B cell (primary cell): ENCODE results near the gene SH3GLB2. TPM values are rescaled to one million over a fixed set of nuclear protein-coding genes. Genes with fewer than 3 reads are reported as not detected.
A peak's percentile ranks its signal among the peaks of the same experiment; 100 is the strongest.

Experiments
- ATAC-seq: fragments of 200-7000 bp; cut with Tn5 transposase; one replicate; pipeline ENCODE4 v1.10.0; 2021; ENCODE audit warnings: low read depth, mild to moderate bottlenecking, moderate number of reproducible peaks, moderate library complexity
- CTCF ChIA-PET: fragments of 350-600 bp; sonication (Branson Sonifier 250); formaldehyde crosslinking; loops from one replicate; lab custom pipeline; 2021; ENCODE audit warnings: antibody characterized with exemption, inconsistent platforms; lab: Charles Lee
- POLR2A ChIA-PET: fragments of 350-600 bp; sonication (Branson Sonifier 250); formaldehyde crosslinking; loops from one replicate; lab custom pipeline; 2021; ENCODE audit warnings: antibody characterized with exemption; lab: Charles Lee
- DNase-seq: peaks from one replicate; pipeline ENCODE4 v3.0.0; 2013
- H2AFZ ChIP-seq: 2 replicates; pipeline ENCODE4 v1.6.1; 2012; ENCODE audit warnings: mild to moderate bottlenecking, low read depth, low read length; ENCODE audit not compliant: insufficient read depth, poor library complexity, severe bottlenecking
- H3K27ac ChIP-seq, 2 donors: 1 replicate in 1 of 2; 2 replicates in 1 of 2; pipeline ENCODE4 v1.5.1; 2012 to 2013; ENCODE audit warnings: low read length in 2 of 2, mild to moderate bottlenecking in 2 of 2, moderate library complexity in 1 of 2
- H3K27me3 ChIP-seq, 4 experiments: fragments of 200-600 bp in 1 of 4; sonication (generic) in 1 of 4; replicated peaks in 1 of 4; 1 replicate in 2 of 4; 2 replicates in 2 of 4; pipeline versions ENCODE4 v1.6.1 to v1.7.0; 2013 to 2016; ENCODE audit warnings: low read length in 3 of 4, mild to moderate bottlenecking in 2 of 4, mixed read lengths in 1 of 4, moderate library complexity in 1 of 4; ENCODE audit not compliant: insufficient read depth in 4 of 4, control insufficient read depth in 3 of 4; ENCODE audit errors: control extremely low read depth in 1 of 4
- H3K36me3 ChIP-seq, 2 experiments: replicated peaks in 1 of 2; 1 replicate in 1 of 2; 2 replicates in 1 of 2; pipeline versions ENCODE4 v1.6.1 to v1.7.1; 2013; ENCODE audit warnings: low read length in 1 of 2; ENCODE audit not compliant: insufficient read depth in 2 of 2, control insufficient read depth in 1 of 2; ENCODE audit errors: control extremely low read depth in 1 of 2, extremely low read depth in 1 of 2
- H3K4me1 ChIP-seq, 2 donors: fragments of 200-600 bp in 1 of 2; sonication (generic) in 1 of 2; 1 replicate in 1 of 2; 2 replicates in 1 of 2; pipeline versions ENCODE4 v1.5.1 to v1.6.1; 2013 to 2017; ENCODE audit warnings: low read length in 2 of 2; ENCODE audit not compliant: control insufficient read depth in 2 of 2, insufficient read depth in 2 of 2
- H3K4me2 ChIP-seq: replicated peaks from 2 replicates; pipeline ENCODE3; 2012; ENCODE audit warnings: mild to moderate bottlenecking, low read depth, low read length; ENCODE audit not compliant: poor library complexity, severe bottlenecking
- H3K4me3 ChIP-seq, 5 experiments: fragments of 200-600 bp in 1 of 5; sonication (generic) in 1 of 5; 1 replicate in 3 of 5; 2 replicates in 2 of 5; pipeline versions ENCODE4 v1.5.1 to v1.7.0; 2011 to 2016; ENCODE audit warnings: low read length in 4 of 5, mild to moderate bottlenecking in 4 of 5, low read depth in 2 of 5, control low read depth in 1 of 5, moderate library complexity in 1 of 5; ENCODE audit not compliant: insufficient read depth in 1 of 5; ENCODE audit errors: control extremely low read depth in 1 of 5, extremely low read depth in 1 of 5
- H3K79me2 ChIP-seq: fragments of 200-600 bp; sonication (generic); one replicate; pipeline ENCODE4 v1.6.0; 2016; ENCODE audit warnings: low read length; ENCODE audit not compliant: control insufficient read depth, insufficient read depth
- H3K9ac ChIP-seq: fragments of 200-600 bp; sonication (generic); 2 replicates; pipeline ENCODE4 v1.6.1; 2017; ENCODE audit warnings: mild to moderate bottlenecking, low read length, moderate library complexity
- H3K9me3 ChIP-seq, 3 donors: one replicate each; pipeline versions ENCODE4 v1.6.1 to v1.7.1; 2013; ENCODE audit warnings: low read length in 2 of 3; ENCODE audit not compliant: control insufficient read depth in 2 of 3, insufficient read depth in 1 of 3; ENCODE audit errors: control extremely low read depth in 1 of 3
- H4K20me1 ChIP-seq: 2 replicates; pipeline ENCODE4 v1.6.0; 2012; ENCODE audit warnings: mild to moderate bottlenecking, low read length; ENCODE audit not compliant: insufficient read depth, control insufficient read depth, poor library complexity, severe bottlenecking
- H3K27ac Mint-ChIP-seq: one replicate; pipeline ENCODE4 v1.8.0; 2021; ENCODE audit warnings: mixed read lengths
- H3K27me3 Mint-ChIP-seq: one replicate; pipeline ENCODE4 v1.8.0; 2021; ENCODE audit warnings: mixed read lengths
- H3K4me1 Mint-ChIP-seq: one replicate; pipeline ENCODE4 v1.8.0; 2021; ENCODE audit warnings: mixed read lengths
- H3K4me3 Mint-ChIP-seq: one replicate; pipeline ENCODE4 v1.8.0; 2021; ENCODE audit warnings: mixed read lengths
- H3K9me3 Mint-ChIP-seq: one replicate; pipeline ENCODE4 v1.8.0; 2022; ENCODE audit warnings: mixed read lengths; ENCODE audit not compliant: insufficient read depth
- CTCF ChIP-seq: fragments of 200-600 bp; IDR thresholded peaks from one replicate; pipeline ENCODE4 v1.8.0; 2022; ENCODE audit warnings: antibody characterized with exemption, mild to moderate bottlenecking
- EZH2 ChIP-seq: IDR thresholded peaks from 2 replicates; pipeline ENCODE4 v1.6.1; 2012; ENCODE audit warnings: borderline replicate concordance, low read depth, mild to moderate bottlenecking, moderate library complexity, low read length; ENCODE audit not compliant: insufficient read depth, poor library complexity, severe bottlenecking
- WGBS: methylation state at CpG from one replicate; pipeline ENCODE4 v1.1.5; 2013; ENCODE audit warnings: missing lambda C conversion rate; ENCODE audit not compliant: insufficient coverage; 5-methylcytosine and 5-hydroxymethylcytosine counted together
- intact Hi-C: fragments of 100-400 bp; cut with micrococcal nuclease; formaldehyde crosslinking; loops from one replicate; pipeline ENCODE4 v1.10.0; 2022
- polyA plus RNA-seq: library from polyadenylated mRNA; depleted of rRNA; stranded (reverse); fragments of >200 nt; gene quantifications from 2 replicates; pipeline ENCODE4 v1.2.3, GENCODE V29; 2012
- total RNA-seq, 2 donors: library from RNA; stranded (reverse); fragments of 120-200 nt in 1 of 2; gene quantifications; 1 replicate in 1 of 2; 2 replicates in 1 of 2; pipeline versions ENCODE4 v1.2.3 to v1.2.4, GENCODE V29; 2013 to 2022

The SH3GLB2 gene
- total and polyA plus RNA-seq, 2 donors (not counting 1 experiment from before 2014, with no cell fraction given) = 110 to 176 TPM

GRCh38 chr9:129027685-129028191 lies 393 bp downstream of the SH3GLB2 start:
- peak; percentile 34 for ATAC-seq
- H3K4me3 Mint-ChIP-seq = peak overlapping the region; percentile 89
- POLR2A ChIA-PET = interaction anchor here (0.6 to 2.3 kb wide), 3 partner anchors 9 to 708 kb away, joined by 4 to 13 read pairs (median 10); partner anchors contain the start of genes DOLPP1 and MIGA2
- Histone ChIP-seq H3K4me2 (peak overlapping the region; percentile 87), H3K36me3 (peaks cover 0 to 2% of the 10 kb centered on the region in 2 experiments), H3K9ac (peak overlapping the region; percentile 67), H4K20me1 (peaks cover 30% of the 10 kb centered on the region), H3K79me2 (peaks cover 37% of the 10 kb centered on the region), H2AFZ (peak overlapping the region; percentile 69), H3K27ac (peak overlapping the region in 1 of 2 donors; percentile 70), H3K4me1 (peaks cover 11 to 16% of the 10 kb centered on the region in 2 donors), H3K4me3 (peak overlapping the region; percentile 11 to 76 (median 63)), H3K9me3 (no peaks in the 10 kb centered on the region), H3K27me3 (no peaks in the 10 kb centered on the region)
- peaks cover 22% of the 10 kb centered on the region for H3K4me1 Mint-ChIP-seq
- peak overlapping the region; percentile 84 for H3K27ac Mint-ChIP-seq
- CTCF ChIA-PET = interaction anchor here (0.6 to 1.6 kb wide), 7 partner anchors 11 to 598 kb away, joined by 3 to 7 read pairs (median 4); partner anchors contain the start of gene DOLPP1
- TF ChIP-seq EZH2 = no peak
- no peak for TF ChIP-seq CTCF
- DNase-seq = no peak
- 3% methylated on average over 47 of the region's 47 CpGs for WGBS
- H3K9me3 Mint-ChIP-seq = no peaks in the 10 kb centered on the region
- no peaks in the 10 kb centered on the region for H3K27me3 Mint-ChIP-seq
- intact Hi-C loops = loop anchor here (1.0 to 2.0 kb wide), 5 partner anchors 9 to 151 kb away; partner anchors contain the start of genes CRAT, DOLK, DOLPP1 and IER5L

GRCh38 chr9:129027224-129027684 lies 877 bp downstream of the SH3GLB2 start:
- CTCF ChIA-PET = interaction anchor here (1.4 kb wide), 1 partner anchor 21 kb away, joined by 5 read pairs; no protein-coding TSS in a partner anchor

More at GRCh38 chr9:129027224-129027684, 877 bp downstream of the SH3GLB2 start:
- Histone ChIP-seq H4K20me1 (peaks cover 33% of the 10 kb centered on the region), H3K9me3 (no peaks in the 10 kb centered on the region), H3K9ac (peak overlapping the region; percentile 67), H3K4me3 (peak overlapping the region; percentile 11 to 76 (median 63)), H3K79me2 (peaks cover 39% of the 10 kb centered on the region), H3K4me2 (peak overlapping the region; percentile 87), H2AFZ (peak overlapping the region; percentile 69), H3K4me1 (peaks cover 11 to 16% of the 10 kb centered on the region in 2 donors), H3K27me3 (no peaks in the 10 kb centered on the region), H3K27ac (peak overlapping the region in 1 of 2 donors; percentile 70), H3K36me3 (peaks cover 0 to 2% of the 10 kb centered on the region in 2 experiments)
- 52% methylated on average over 8 of the region's 9 CpGs for WGBS
- intact Hi-C loops = no loop called here
- ATAC-seq (no peak), DNase-seq (no peak)
- peak overlapping the region; percentile 84 for H3K27ac Mint-ChIP-seq
- peaks cover 24% of the 10 kb centered on the region for H3K4me1 Mint-ChIP-seq
- H3K9me3 Mint-ChIP-seq = no peaks in the 10 kb centered on the region
- POLR2A ChIA-PET = interaction anchor here (1.8 to 2.3 kb wide), 2 partner anchors 9 to 54 kb away, joined by 10 to 13 read pairs; partner anchors contain the start of genes DOLPP1 and MIGA2
- peak overlapping the region; percentile 89 for H3K4me3 Mint-ChIP-seq
- H3K27me3 Mint-ChIP-seq = no peaks in the 10 kb centered on the region
- TF ChIP-seq CTCF (no peak), EZH2 (no peak)
